GM12801 (cell line): Measurements from ENCODE around the gene CHI3L2.

Experiments
- TF ChIP-seq, protein P1 (sequence below): IDR thresholded peaks from one replicate; pipeline ENCODE4 v1.5.1; 2011; ENCODE audit warnings: control low read depth; ENCODE audit not compliant: insufficient read length; ENCODE audit errors: extremely low read depth

Gene CHI3L2

DNA sequence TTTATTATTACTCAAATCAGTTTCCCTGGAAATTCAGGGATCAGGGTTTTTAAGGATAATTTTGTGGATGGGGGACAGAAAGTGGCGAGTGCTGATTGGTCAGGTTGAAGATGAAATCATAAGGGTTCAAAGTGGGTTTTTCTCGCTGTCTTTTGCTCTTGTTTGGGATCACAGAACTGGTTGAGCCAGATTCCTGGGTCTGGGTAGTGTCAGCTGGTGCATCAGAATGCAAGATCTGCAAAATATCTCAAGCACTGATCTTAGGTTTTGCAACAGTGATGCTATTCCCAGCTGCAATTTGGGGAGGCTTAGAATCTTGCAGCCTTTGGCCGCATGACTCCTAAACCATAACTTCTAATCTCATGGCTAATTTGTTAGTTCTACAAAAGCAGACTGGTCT is 9.3 kb downstream of the CHI3L2 start:
- TF ChIP-seq, protein P1, sequence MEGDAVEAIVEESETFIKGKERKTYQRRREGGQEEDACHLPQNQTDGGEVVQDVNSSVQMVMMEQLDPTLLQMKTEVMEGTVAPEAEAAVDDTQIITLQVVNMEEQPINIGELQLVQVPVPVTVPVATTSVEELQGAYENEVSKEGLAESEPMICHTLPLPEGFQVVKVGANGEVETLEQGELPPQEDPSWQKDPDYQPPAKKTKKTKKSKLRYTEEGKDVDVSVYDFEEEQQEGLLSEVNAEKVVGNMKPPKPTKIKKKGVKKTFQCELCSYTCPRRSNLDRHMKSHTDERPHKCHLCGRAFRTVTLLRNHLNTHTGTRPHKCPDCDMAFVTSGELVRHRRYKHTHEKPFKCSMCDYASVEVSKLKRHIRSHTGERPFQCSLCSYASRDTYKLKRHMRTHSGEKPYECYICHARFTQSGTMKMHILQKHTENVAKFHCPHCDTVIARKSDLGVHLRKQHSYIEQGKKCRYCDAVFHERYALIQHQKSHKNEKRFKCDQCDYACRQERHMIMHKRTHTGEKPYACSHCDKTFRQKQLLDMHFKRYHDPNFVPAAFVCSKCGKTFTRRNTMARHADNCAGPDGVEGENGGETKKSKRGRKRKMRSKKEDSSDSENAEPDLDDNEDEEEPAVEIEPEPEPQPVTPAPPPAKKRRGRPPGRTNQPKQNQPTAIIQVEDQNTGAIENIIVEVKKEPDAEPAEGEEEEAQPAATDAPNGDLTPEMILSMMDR, result no peak

DNA sequence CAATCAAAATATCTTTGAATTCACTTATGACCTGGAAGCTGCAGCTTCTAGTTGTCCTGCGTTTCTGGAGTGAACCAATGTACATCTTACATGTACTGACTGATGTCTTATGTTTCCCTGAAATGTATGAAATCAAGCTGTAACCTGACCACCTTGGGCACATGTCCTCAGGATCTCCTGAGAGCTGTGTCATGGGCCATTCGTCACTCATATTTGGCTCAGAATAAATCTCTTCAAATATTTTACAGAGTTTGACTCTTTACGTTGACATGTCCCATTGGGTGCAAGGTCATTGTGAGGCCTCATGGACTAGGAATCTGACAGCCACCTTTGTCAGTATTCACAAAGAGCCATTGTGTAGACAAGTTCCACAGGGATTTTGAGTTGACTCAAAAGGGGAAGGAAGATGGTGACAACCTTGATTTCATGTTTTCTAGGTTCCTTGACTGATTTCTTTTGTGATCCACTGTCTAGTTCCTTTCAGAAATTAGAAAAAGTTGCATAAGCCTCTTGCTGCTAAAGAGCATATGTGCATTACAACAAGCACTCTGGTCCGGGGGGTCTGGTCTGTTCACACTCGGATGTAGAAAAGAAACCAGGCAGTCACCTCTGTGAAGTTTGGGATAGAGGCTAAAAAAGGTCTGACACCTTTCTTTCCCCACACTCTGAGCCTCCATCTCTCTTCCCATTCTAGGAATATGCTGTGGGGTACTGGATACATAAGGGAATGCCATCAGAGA is 10.7 kb downstream of the CHI3L2 start:
- TF ChIP-seq, protein P1, result no peak

DNA sequence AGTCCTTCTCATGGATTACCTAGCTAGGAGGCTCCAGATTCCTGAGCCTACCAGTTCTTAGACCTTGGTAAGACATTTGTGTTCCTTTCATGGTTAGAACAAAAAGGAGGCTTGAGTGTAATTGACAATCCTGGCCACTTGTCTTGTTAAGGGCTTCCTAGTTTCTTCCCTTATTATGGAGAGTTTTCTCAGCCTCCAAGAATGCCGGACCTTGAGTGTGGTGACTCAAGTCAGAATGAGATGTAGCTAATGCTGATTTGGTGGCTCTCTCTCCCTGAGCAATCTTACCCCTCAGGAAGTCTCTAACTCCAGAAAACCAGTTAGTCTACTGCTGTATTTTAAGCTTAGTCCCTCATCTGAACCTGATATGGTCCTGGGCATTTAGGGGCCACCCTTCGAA is 14.3 kb downstream of the CHI3L2 start:
- TF ChIP-seq, protein P1, result no peak

DNA sequence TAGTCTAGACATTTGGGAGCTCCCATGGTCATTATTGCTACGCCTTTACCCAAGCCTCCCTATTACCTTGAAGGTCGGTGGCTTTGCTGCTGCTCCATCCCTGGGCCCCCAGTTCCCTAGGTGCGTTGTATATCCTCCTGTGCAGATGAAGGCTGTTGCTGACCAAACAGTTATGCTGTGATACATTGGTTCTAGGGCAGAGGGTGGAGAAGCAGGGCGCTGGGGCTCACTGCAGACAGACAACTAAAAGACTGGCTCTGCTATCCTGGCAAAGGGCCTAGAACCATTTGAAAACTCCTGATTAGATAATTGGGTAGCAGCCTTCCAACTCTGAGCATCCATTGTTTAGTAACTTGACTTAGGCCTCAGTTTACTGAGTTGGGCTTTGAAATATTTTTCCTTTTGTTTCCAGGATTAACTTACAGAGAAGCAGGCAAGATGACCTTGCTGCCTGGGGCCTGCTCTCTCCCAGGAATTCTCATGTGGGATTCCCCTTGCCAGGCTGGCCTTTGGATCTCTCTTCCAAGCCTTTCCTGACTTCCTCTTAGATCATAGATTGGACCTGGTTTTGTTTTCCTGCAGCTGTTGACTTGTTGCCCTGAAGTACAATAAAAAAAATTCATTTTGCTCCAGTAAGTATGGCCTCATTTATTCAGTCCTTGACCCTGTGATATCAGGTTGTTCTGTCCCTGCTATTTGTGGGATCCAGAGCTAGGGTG is 15.5 kb downstream of the CHI3L2 start:
- TF ChIP-seq, protein P1, result no peak

DNA sequence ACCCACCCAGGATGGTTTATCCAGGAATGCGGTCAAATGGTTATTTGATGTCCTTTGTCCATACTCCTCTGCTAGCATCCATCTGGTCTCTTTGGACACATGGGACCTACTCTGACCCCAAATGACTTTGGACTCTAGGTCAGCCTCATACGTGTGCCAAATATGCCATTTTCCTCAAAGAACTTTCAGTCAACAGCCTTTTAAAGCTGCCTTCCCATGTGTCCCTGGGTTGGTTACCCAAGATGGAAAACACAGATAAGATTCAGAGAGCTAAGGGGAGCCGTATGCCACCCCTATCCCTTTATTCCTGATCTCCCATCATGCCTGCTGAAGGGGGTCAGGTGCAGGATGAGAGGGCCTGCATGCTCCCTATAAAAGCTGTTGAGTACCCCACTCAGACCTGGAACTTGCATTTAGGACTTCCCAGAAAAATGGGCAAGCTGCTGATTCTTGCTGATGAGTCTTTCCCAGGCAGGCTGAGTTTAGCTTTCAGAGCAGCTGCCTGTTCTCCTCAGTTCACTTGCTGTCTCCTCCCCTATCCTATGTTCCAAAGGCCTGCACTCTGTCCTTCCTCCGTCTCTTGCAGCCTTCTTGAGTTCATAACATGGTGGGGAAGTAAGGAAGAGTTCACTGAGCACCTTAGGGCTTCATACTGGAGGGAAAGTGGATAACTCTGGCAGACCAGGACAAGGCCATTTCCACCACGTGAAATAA is 19.8 kb downstream of the CHI3L2 start:
- TF ChIP-seq, protein P1, result no peak

DNA sequence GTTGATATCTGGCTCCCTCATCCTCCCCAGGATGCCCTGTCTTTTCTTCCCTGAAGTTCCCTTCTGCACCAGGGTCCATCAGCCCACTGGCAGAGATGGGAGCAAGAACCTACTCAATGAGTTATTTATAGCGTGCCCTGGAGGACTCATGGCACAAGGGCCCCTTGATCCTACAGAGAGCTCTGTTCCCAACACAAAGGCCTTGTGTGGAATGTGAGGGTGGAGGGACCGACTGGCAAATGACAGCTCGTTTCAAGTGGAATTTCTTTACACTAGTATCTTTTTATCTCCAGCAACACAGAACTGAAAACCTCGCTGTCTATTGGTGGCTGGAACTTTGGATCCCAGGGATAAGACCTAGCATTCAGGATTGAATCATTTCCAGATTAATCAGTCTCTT is 22.4 kb downstream of the CHI3L2 start:
- TF ChIP-seq, protein P1, result no peak

DNA sequence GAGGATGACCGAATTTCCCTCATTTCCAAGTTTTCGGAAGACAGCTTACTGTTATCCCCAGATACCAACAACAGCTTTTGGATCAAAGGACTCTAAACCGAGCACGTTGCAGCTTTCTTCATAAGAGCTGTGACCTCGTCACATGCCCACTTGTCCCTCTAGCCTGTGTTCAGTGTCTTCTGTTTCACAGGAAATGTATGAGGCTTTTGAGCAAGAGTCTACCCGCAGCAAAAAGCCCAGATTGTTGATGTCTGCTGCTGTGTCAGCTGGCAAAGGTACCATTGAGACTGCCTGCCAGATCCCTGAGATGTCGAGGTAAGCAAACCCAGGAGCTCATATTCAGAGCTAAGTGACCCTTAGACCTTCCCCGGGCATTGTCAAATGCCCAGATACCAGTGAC is 24.1 kb downstream of the CHI3L2 start:
- TF ChIP-seq, protein P1, result no peak
